ENCODE measurements around the gene BCAS4.
A peak's percentile ranks its signal among the peaks of the same experiment; 100 is the strongest.
"Not testable (repeated sequence)": the region's sequence is repeated elsewhere in the genome, so short reads cannot be mapped to it uniquely, and the experiment has no call there.

The BCAS4 gene

GRCh38 chr20:50879649-50880550 lies 85.0 kb downstream of the BCAS4 start:
- DNase-seq, result no peak

GRCh38 chr20:50881759-50882424 lies 87.0 kb downstream of the BCAS4 start:
- DNase-seq, result not testable (repeated sequence)

GRCh38 chr20:50883856-50884255 lies 89.0 kb downstream of the BCAS4 start:
- DNase-seq, result no peak

- DNase-seq, result no peak
Observed at GRCh38 chr20:50885068-50885467, 90.2 kb downstream of the BCAS4 start.

- DNase-seq, result no peak
Observed at GRCh38 chr20:50885781-50886180, 90.9 kb downstream of the BCAS4 start.

GRCh38 chr20:50886184-50886790 lies 91.4 kb downstream of the BCAS4 start:
- DNase-seq, result no peak

GRCh38 chr20:50887576-50887975 lies 92.7 kb downstream of the BCAS4 start:
- no peak for DNase-seq

- DNase-seq, result no peak
Observed at GRCh38 chr20:50891138-50891537, 96.3 kb downstream of the BCAS4 start.

- no peak for DNase-seq
Observed at GRCh38 chr20:50892394-50892793, 97.5 kb downstream of the BCAS4 start.

- no peak for DNase-seq
Observed at GRCh38 chr20:50893620-50894019, 98.8 kb downstream of the BCAS4 start.

GRCh38 chr20:50895111-50895830 lies 100.4 kb downstream of the BCAS4 start:
- DNase-seq, result no peak

- no peak for DNase-seq
Observed at GRCh38 chr20:50898475-50898874, 103.6 kb downstream of the BCAS4 start.

- DNase-seq, result no peak
Observed at GRCh38 chr20:50900261-50900660, 105.4 kb downstream of the BCAS4 start.

- DNase-seq, result no peak
Observed at GRCh38 chr20:50901301-50901700, 106.4 kb downstream of the BCAS4 start.

- DNase-seq, result no peak
Observed at GRCh38 chr20:50903353-50904051, 108.6 kb downstream of the BCAS4 start.

- no peak for DNase-seq
Observed at GRCh38 chr20:50904067-50904570, 109.3 kb downstream of the BCAS4 start.

GRCh38 chr20:50909413-50909812 lies 114.6 kb downstream of the BCAS4 start:
- DNase-seq, result no peak

- DNase-seq, result no peak
Observed at GRCh38 chr20:50911030-50911429, 116.2 kb downstream of the BCAS4 start.

GRCh38 chr20:50911716-50912115 lies 116.9 kb downstream of the BCAS4 start:
- no peak for DNase-seq

- no peak for DNase-seq
Observed at GRCh38 chr20:50913690-50914375, 119.0 kb downstream of the BCAS4 start.

GRCh38 chr20:50915424-50915823 lies 120.6 kb downstream of the BCAS4 start:
- DNase-seq, result peak; percentile 26

GRCh38 chr20:50916257-50916656 lies 121.4 kb downstream of the BCAS4 start:
- no peak for DNase-seq

All from NCI-H1048 (cell line).